Keratinocyte (primary cell): ENCODE results near the gene ITIH1. TPM values are rescaled to one million over a fixed set of nuclear protein-coding genes. Genes with fewer than 3 reads are reported as not detected.

Source experiments
- DNase-seq: peaks from one replicate; pipeline ENCODE4 v3.0.0-alpha.2; 2011; ENCODE audit warnings: low read depth, missing footprints, low spot score
- FAIRE-seq: peaks from 2 replicates; lab custom pipeline; 2011; peaks lifted over from hg19 to GRCh38; lab: Jason Lieb, UNC
- H2AFZ ChIP-seq: 2 replicates; pipeline ENCODE4 v1.6.0; 2012; ENCODE audit warnings: low read length, control low read depth, inconsistent platforms; ENCODE audit not compliant: control insufficient read depth
- H3K27ac ChIP-seq: 2 replicates; pipeline ENCODE4 v1.5.1; 2011; ENCODE audit warnings: low read length; ENCODE audit not compliant: control insufficient read depth, insufficient read depth
- H3K27me3 ChIP-seq: 3 replicates; pipeline ENCODE4 v1.6.0; 2011; ENCODE audit warnings: low read length; ENCODE audit not compliant: control insufficient read depth, insufficient read depth; ENCODE audit errors: extremely low read depth
- H3K36me3 ChIP-seq, 2 experiments: 2 replicates in 1 of 2; 3 replicates in 1 of 2; pipeline ENCODE4 v1.5.1; 2011; ENCODE audit warnings: low read length in 2 of 2, mild to moderate bottlenecking in 1 of 2; ENCODE audit not compliant: control insufficient read depth in 2 of 2, insufficient read depth in 2 of 2; ENCODE audit errors: extremely low read depth in 1 of 2
- H3K4me1 ChIP-seq: 3 replicates; pipeline ENCODE4 v1.5.1; 2011; ENCODE audit warnings: low read length; ENCODE audit not compliant: control insufficient read depth, insufficient read depth; ENCODE audit errors: extremely low read depth
- H3K4me2 ChIP-seq: 3 replicates; pipeline ENCODE4 v1.6.0; 2011; ENCODE audit warnings: low read depth, low read length; ENCODE audit not compliant: control insufficient read depth, insufficient read depth; ENCODE audit errors: extremely low read depth
- H3K4me3 ChIP-seq, 3 experiments: fragments of 200-600 bp in 1 of 3; sonication (generic) in 1 of 3; 2 replicates in 2 of 3; 3 replicates in 1 of 3; pipeline ENCODE4 v1.5.1; 2011 to 2016; ENCODE audit warnings: low read length in 3 of 3, mild to moderate bottlenecking in 3 of 3, control low read depth in 2 of 3, inconsistent platforms in 1 of 3, low read depth in 1 of 3, mixed read lengths in 1 of 3, mixed run types in 1 of 3, moderate library complexity in 1 of 3; ENCODE audit not compliant: control insufficient read depth in 2 of 3, insufficient read depth in 2 of 3; ENCODE audit errors: extremely low read depth in 1 of 3
- H3K79me2 ChIP-seq: 2 replicates; pipeline ENCODE4 v1.6.0; 2012; ENCODE audit warnings: low read length; ENCODE audit not compliant: control insufficient read depth, insufficient read depth
- H3K9ac ChIP-seq: 3 replicates; pipeline ENCODE4 v1.6.0; 2011; ENCODE audit warnings: low read length; ENCODE audit not compliant: control insufficient read depth, insufficient read depth; ENCODE audit errors: extremely low read depth
- H3K9me1 ChIP-seq: 3 replicates; pipeline ENCODE4 v1.6.0; 2011; ENCODE audit warnings: low read length; ENCODE audit not compliant: control insufficient read depth, insufficient read depth; ENCODE audit errors: extremely low read depth
- H3K9me3 ChIP-seq: 2 replicates; pipeline ENCODE4 v1.5.1; 2012; ENCODE audit warnings: low read depth, low read length; ENCODE audit not compliant: control insufficient read depth
- H4K20me1 ChIP-seq: 3 replicates; pipeline ENCODE4 v1.6.0; 2011; ENCODE audit warnings: low read length; ENCODE audit not compliant: control insufficient read depth, insufficient read depth; ENCODE audit errors: extremely low read depth
- CTCF ChIP-seq, 3 experiments: IDR thresholded peaks in 1 of 3; conservative IDR thresholded peaks in 1 of 3; optimal IDR thresholded peaks in 1 of 3; 2 replicates in 2 of 3; 3 replicates in 1 of 3; pipeline versions ENCODE3 to v1.5.1; 2011; ENCODE audit warnings: low read length in 3 of 3, mild to moderate bottlenecking in 3 of 3, moderate library complexity in 2 of 3, control low read depth in 1 of 3, inconsistent platforms in 1 of 3; ENCODE audit not compliant: insufficient read depth in 2 of 3; ENCODE audit errors: extremely low read depth in 1 of 3
- EZH2 ChIP-seq: IDR thresholded peaks from one replicate; pipeline ENCODE4 v1.6.1; 2012; ENCODE audit warnings: inconsistent platforms, mild to moderate bottlenecking, low read length, moderate library complexity
- dilution Hi-C: fragments of 300-500 bp; cut with MboI; formaldehyde crosslinking; loops from one replicate; pipeline ENCODE4 v1.7.0; 2020; ENCODE audit warnings: low sequenced_read_pairs; ENCODE audit not compliant: extremely low pct_ligation_motif_present
- polyA plus RNA-seq, 5 experiments: library from polyadenylated mRNA; depleted of rRNA in 3 of 5; stranded (reverse) in 3 of 5; stranded (forward) in 1 of 5; unstranded in 1 of 5; fragments of >200 nt; gene quantifications; 1 replicate in 1 of 5; 2 replicates in 3 of 5; 3 replicates in 1 of 5; pipeline versions ENCODE4 v1.2.1 to v1.2.3, GENCODE V29; 2011 to 2012; ENCODE audit warnings: missing spikeins in 2 of 5, low read depth in 1 of 5, low replicate concordance in 1 of 5

The ITIH1 gene
- polyA plus RNA-seq, 1 donor (not counting 4 experiments of a cell fraction or from before 2014, with no cell fraction given) = not detected

GRCh38 chr3:52829482-52829881 lies 52.1 kb downstream of the ITIH1 start:
- Histone ChIP-seq H3K36me3 (peaks cover 0 to 1% of the 10 kb centered on the region in 2 experiments), H3K27ac (no peak overlapping the region), H2AFZ (no peak overlapping the region), H3K79me2 (no peaks in the 10 kb centered on the region), H3K9me1 (no peaks in the 10 kb centered on the region), H3K4me2 (no peak overlapping the region), H3K4me3 (no peak overlapping the region), H3K4me1 (peaks cover 16% of the 10 kb centered on the region), H3K9me3 (no peaks in the 10 kb centered on the region), H4K20me1 (no peaks in the 10 kb centered on the region), H3K27me3 (no peaks in the 10 kb centered on the region), H3K9ac (no peak overlapping the region)
- no peak for TF ChIP-seq CTCF (optimal IDR thresholded peaks at IDR 0.05 in 1 of 3, IDR thresholded peaks at IDR 0.05 in 1 of 3, conservative IDR thresholded peaks at IDR 0.05 in 1 of 3; ENCODE audit: extremely low read depth in 1 of 3, insufficient read depth in 2 of 3, low read length in 3 of 3)
- TF ChIP-seq EZH2 = no peak
- FAIRE-seq (no peak), DNase-seq (no peak)
- dilution Hi-C loops = no loop called here

- peaks cover 0 to 1% of the 10 kb centered on the region in 2 experiments for H3K36me3 ChIP-seq
- TF ChIP-seq CTCF (optimal IDR thresholded peaks at IDR 0.05 in 1 of 3, IDR thresholded peaks at IDR 0.05 in 1 of 3, conservative IDR thresholded peaks at IDR 0.05 in 1 of 3; ENCODE audit: extremely low read depth in 1 of 3, insufficient read depth in 2 of 3, low read length in 3 of 3) (no peak), EZH2 (no peak)
- no peak overlapping the region for H3K27ac ChIP-seq
- H3K4me2 ChIP-seq = no peak overlapping the region
- no peaks in the 10 kb centered on the region for H3K9me1 ChIP-seq
- no peaks in the 10 kb centered on the region for H4K20me1 ChIP-seq
- no peak for DNase-seq
- no peak overlapping the region for H3K4me3 ChIP-seq
- no peak overlapping the region for H3K9ac ChIP-seq
- H3K4me1 ChIP-seq = peaks cover 16% of the 10 kb centered on the region
- H2AFZ ChIP-seq = no peak overlapping the region
- FAIRE-seq = no peak
- no peaks in the 10 kb centered on the region for H3K9me3 ChIP-seq
- H3K79me2 ChIP-seq = no peaks in the 10 kb centered on the region
- H3K27me3 ChIP-seq = no peaks in the 10 kb centered on the region
- dilution Hi-C loops = no loop called here
Measured at GRCh38 chr3:52829906-52830463, 52.6 kb downstream of the ITIH1 start.
